Suppressor macrophage treated with lipopolysaccharide for 1 hour (primary cell): ENCODE measurements around the gene ZNF385B.

ENCODE experiments used
- DNase-seq, 3 donors: peaks; one replicate each; pipeline ENCODE4 v3.0.0-alpha.2; 2020 to 2022

The ZNF385B gene

DNA sequence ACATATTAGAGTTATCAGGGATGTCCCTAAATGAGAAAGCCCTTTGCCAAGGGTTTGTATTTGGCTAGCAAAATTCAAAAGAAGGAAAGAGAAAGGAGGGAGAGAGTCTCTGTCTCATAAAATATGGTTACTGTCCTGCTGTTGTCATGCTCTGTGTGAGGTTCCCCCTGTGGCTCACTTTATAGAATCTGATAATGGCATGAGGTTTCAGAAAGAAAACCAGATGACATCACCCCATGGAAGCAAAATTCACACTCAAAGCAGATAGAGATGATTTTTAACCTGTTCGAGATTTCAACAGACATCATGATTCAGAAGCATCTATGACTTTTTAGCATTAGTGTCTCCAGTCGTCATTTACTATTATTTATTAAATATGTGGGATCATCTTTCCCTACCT lies 431.8 kb downstream of the ZNF385B start:
- no peak for DNase-seq

DNA sequence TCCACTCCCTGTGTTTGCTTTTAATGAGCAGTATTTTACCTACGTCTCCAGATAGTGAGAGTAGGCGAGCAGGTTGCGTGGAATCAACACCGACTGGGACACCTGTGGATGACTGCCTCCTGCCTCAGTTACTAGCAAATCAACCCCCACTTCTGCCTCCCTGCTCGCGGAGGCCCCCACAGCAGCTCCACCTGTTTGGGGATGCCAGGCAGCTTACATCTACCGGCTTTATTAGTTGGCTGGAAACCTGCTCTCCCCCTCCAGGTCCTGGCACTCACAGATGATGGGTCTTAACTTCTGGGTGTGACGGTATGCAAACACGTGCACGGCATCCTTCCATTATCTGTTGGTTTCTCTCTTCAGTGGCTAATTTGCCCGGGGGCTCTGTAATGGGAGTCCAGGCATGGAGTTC lies 432.3 kb downstream of the ZNF385B start:
- no peak for DNase-seq

DNA sequence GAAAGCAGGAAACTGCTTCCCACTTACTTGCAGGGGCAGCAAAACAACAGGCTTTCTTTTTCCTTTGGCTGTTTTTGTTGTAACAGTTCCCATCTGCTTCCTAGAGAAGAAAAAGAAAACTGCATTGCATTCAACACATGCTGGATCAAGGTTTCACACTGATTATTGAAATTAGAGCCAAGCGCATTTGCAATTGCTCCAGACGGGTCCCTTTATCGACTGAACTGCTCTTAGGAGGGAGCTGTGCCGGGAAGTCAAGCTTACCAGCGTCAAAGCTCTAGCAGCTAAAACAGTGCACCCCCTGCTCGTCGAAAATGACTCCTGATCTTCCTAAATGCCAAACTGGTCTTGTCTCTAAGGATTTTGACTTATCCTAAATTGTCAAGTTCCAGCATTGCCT lies 432.8 kb downstream of the ZNF385B start:
- no peak for DNase-seq

DNA sequence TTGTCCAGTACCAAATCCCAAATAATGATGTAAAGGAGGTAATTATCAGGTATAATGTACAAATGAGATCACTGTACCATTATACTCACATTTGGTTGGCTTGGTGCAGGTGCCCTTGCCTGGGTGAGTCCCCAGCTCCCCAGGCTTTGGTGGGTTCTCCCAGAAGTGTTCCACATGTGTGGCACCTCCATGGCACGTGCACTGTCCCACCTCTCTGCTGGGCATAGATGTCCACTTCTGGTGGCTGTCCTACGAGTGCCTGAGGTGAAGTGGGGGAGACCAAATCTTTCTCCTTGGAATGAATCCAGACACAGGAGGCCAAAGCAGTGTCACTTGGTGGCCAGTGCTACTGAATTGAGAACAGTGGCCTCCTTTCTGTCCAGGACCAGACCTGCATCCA lies 434.3 kb downstream of the ZNF385B start:
- no peak for DNase-seq

DNA sequence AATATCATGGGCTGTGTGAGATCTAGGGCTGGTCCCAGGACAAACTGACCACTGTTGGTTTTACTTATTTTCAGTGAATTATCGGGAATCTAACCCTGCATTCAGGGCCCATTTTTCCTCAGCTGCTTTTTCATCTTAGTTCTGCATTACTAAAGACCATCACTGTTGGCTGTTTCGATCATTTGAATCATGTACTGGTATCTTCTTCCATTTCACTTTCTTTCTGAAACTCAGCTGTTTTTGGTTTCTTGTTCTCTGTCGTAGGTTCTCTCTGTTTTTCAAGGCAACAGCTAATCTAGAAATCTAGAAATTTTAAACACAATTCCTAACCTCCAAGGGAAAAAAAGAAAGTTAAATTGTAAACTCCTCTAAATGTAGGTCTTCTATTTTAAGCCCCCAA lies 436.8 kb downstream of the ZNF385B start:
- no peak for DNase-seq

DNA sequence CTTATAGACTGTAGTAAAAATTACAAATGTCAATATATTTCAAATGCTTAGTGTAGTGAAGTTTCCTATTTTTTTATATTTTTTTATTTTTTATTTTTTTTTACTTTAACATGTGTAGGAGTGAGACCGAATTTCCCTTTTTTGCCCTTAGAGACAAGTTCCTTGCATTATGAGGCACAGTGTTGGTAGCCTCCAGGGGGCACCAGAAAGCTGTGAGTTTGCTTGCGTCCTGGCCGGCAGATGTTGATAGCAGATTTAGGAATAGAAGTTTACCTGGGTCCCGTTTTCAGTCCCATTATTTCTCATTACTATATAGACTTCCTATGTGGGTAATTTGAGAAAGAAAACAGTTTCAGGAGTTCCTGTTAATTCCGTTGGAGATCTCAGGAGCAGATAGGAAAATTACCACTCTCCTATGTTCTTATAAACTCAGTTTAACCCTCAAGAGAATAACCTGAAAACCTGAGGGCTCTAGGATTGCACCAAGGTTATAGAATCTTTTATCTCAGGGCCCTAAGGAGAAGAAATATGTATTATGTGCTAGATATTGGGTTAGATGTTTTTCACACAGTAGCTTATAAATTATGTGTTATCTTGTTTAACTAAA lies 439.3 kb downstream of the ZNF385B start:
- DNase-seq = peak; percentile 80 to 83 (median 82)

DNA sequence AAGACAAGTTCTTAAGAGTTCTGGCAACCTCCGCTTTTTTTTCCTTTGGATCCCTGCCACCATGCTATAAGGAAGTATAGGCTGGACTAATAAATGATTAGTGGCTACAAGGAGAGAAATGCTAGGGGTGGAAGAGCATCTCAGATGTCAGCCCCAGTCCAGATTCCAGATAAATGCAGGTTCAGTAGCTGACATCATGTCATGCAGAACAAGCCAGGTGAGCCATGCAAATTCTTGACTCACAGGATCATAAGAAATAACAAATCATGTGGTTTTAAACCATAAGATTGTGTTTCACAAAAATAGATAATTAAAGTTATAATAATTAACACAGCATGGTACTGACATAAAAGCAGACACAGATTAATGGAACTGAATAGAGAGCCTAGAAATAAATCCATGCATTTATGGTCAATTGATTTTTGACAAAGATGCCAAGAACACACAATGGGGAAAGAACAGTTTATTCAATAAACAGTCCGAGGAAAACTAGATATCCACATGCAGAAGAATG lies 443.9 kb downstream of the ZNF385B start:
- DNase-seq = no peak

DNA sequence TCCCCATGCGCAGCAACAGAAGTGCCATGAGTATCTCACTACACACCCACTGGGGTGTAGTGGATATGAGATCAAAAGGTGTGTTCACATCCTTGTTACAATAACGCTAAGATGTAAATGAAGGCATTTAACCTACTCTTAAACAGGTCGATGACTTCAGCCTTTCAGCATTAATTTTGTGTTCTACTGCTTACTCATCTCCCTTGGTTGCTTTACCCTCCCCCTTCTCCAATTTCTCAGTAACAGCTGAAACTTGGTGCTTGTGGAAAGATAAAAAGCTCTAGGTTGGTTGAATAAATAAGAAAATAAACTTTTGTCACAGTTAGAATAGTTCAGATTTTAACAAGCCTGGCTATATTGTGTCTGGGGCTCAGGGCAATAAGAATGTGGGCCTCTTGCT lies 449.3 kb downstream of the ZNF385B start:
- no peak for DNase-seq

DNA sequence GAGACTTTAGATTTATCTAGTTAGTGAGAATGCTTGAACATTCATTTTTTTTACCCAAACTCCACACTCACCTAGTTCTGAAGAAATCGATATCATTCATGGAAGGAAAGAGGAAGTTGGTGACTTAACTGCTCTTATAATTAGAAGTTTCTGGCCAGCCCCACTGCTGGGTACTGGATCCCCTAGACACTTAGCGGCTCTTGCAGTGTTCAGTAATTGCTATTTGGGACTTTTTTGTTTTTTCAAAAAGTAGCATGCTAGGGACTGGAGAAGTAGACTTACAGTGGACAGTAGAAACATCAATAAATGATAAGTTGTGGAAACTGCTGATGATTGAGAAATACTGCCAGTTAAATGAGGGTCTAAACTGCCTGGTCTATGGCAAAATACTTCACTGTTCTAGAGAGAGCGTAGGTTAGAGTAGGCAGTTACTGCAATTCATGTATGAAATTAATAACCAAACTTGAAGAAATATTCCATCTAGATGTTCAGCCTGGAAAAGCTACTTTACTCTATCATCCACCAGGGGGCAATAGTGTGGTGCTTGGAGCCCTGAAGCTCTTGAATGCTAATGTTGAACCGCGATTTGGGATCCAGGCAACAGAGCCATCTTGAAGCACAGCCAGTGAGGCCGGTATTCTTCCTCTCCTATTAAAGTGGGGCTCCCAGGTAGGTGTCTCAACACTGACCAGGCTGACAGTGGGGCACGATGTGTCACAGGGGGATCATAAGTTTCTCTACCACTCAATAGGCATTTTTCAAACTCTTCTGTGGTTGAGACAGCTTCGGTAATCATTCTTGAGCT lies 450.7 kb downstream of the ZNF385B start:
- DNase-seq = peak; percentile 72 to 83 (median 78)

DNA sequence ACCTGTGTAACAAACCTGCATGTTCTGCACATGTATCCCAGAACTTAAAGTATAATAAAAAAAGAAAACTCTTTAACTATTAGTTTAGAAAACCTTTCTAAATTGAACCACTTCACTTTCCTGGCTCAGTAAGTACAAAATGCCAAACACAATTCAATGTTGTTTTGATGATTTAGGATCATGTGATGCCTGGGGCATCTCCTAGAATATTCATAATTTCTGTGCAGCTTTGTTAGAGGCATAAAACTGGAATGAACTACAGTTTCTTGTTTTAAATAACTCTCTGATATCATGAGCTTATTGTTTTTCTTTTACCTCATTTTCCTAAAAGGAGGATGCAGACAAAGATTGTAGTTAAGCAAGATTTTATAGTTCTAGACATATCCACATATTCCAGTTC lies 457.8 kb downstream of the ZNF385B start:
- no peak for DNase-seq

DNA sequence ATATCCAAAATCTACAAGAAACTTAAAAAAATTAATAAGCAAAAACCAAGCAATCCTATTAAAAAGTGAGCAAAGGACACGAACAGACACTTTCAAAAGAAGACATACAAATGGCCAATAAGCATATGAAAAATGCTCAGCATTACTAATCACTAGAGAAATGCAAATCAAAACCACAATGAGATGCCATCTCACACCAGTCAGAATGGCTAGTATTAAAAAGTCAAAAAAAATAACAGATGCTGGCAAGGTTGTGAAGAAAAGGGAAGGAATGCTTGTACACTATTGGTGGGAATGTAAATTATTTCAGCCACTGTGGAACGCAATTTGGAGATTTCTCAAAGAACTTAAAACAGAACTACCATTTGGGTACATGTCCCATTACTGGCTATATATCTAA lies 467.9 kb downstream of the ZNF385B start:
- DNase-seq = no peak
